Activated CD4-positive, alpha-beta T cell treated with anti-CD3 and anti-CD28 coated beads, Interleukin-10, Interleukin-2, amounts not matched to agents 100 ng/mL and 50 ng/mL, durations not matched to agents 16 hours and 8 hours (primary cell): ENCODE measurements around the gene SWAP70.

Experiments
- DNase-seq: peaks from one replicate; pipeline ENCODE4 v3.0.0-alpha.2; 2020

SWAP70 gene

GRCh38 chr11:9651899-9652748, 11.8 kb upstream of the SWAP70 start:
- no peak for DNase-seq

GRCh38 chr11:9653871-9654270, 10.0 kb upstream of the SWAP70 start:
- no peak for DNase-seq

GRCh38 chr11:9656864-9657263, 7.0 kb upstream of the SWAP70 start:
- no peak for DNase-seq

GRCh38 chr11:9657531-9657930, 6.3 kb upstream of the SWAP70 start:
- no peak for DNase-seq

- no peak for DNase-seq
Observed at GRCh38 chr11:9660886-9661285, 3.0 kb upstream of the SWAP70 start.

GRCh38 chr11:9662273-9662672, 1.6 kb upstream of the SWAP70 start:
- DNase-seq = no peak

- DNase-seq = peak; percentile 26
Observed at GRCh38 chr11:9664276-9665171, 647 bp downstream of the SWAP70 start.

GRCh38 chr11:9665749-9666148, 1.9 kb downstream of the SWAP70 start:
- no peak for DNase-seq

- DNase-seq = no peak
Observed at GRCh38 chr11:9669954-9670353, 6.1 kb downstream of the SWAP70 start.

GRCh38 chr11:9672288-9672916, 8.5 kb downstream of the SWAP70 start:
- no peak for DNase-seq

GRCh38 chr11:9672918-9673317, 9.0 kb downstream of the SWAP70 start:
- DNase-seq = no peak

- DNase-seq = no peak
Observed at GRCh38 chr11:9675691-9676090, 11.8 kb downstream of the SWAP70 start.

GRCh38 chr11:9677951-9678350, 14.1 kb downstream of the SWAP70 start:
- DNase-seq = no peak

- DNase-seq = no peak
Observed at GRCh38 chr11:9678576-9678975, 14.7 kb downstream of the SWAP70 start.

- DNase-seq = no peak
Observed at GRCh38 chr11:9680028-9680427, 16.2 kb downstream of the SWAP70 start.

GRCh38 chr11:9681583-9682372, 17.9 kb downstream of the SWAP70 start:
- DNase-seq = no peak

- no peak for DNase-seq
Observed at GRCh38 chr11:9687711-9688477, 24.0 kb downstream of the SWAP70 start.

GRCh38 chr11:9688716-9689511, 25.0 kb downstream of the SWAP70 start:
- peak; percentile 50 for DNase-seq

- DNase-seq = no peak
Observed at GRCh38 chr11:9689721-9690120, 25.8 kb downstream of the SWAP70 start.

- DNase-seq = no peak
Observed at GRCh38 chr11:9691865-9692264, 28.0 kb downstream of the SWAP70 start.

- no peak for DNase-seq
Observed at GRCh38 chr11:9692691-9693090, 28.8 kb downstream of the SWAP70 start.
